ENCODE measurements around the gene IP6K2. TPM values are rescaled to one million over a fixed set of nuclear protein-coding genes. Genes with fewer than 3 reads are reported as not detected.

The IP6K2 gene
- total RNA-seq, 1 donor from 2014 or later, result 81.2 TPM

DNA sequence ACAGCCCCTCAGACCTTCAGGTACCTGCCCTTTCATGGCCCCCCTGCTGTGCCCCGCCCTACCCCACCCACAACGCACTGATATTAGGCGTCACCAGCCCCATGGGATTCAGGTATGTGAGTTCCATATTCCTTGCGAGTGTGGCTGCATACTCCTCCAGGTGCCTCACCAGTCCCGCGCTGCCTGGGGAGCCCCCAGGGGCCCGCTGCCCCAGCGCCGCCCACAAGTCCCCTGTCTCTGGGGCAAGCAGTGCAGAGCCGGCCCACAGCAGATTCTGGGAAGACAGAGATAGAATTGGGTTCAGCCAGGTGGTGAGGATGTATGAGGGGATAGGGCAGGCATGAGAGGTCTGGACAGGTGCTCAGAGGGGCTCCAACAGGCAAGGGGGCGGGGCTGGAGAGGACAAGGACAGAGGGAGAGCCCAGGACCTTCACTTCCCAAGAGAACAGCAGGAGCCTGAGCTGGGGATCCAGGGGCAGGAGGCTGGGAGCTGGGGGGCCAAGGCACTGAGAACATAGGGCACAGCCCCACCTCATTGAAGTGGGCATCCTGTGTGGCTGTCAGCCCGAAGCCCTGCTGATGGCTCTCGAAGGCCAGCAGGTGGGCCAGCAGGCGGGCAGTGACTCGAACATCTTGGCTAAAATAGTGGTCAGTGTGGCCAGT lies 68.7 kb downstream of the IP6K2 start:
- no peak overlapping the region for H3K4me3 ChIP-seq (ENCODE audit: low read depth, low read length)
- no peaks in the 10 kb centered on the region for H3K36me3 ChIP-seq (ENCODE audit: control insufficient read depth, insufficient read depth, low read length)
- TF ChIP-seq, protein P1, sequence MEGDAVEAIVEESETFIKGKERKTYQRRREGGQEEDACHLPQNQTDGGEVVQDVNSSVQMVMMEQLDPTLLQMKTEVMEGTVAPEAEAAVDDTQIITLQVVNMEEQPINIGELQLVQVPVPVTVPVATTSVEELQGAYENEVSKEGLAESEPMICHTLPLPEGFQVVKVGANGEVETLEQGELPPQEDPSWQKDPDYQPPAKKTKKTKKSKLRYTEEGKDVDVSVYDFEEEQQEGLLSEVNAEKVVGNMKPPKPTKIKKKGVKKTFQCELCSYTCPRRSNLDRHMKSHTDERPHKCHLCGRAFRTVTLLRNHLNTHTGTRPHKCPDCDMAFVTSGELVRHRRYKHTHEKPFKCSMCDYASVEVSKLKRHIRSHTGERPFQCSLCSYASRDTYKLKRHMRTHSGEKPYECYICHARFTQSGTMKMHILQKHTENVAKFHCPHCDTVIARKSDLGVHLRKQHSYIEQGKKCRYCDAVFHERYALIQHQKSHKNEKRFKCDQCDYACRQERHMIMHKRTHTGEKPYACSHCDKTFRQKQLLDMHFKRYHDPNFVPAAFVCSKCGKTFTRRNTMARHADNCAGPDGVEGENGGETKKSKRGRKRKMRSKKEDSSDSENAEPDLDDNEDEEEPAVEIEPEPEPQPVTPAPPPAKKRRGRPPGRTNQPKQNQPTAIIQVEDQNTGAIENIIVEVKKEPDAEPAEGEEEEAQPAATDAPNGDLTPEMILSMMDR (IDR thresholded peaks at IDR 0.05; ENCODE audit: insufficient read depth, low read length, poor library complexity, severe bottlenecking), result no peak

DNA sequence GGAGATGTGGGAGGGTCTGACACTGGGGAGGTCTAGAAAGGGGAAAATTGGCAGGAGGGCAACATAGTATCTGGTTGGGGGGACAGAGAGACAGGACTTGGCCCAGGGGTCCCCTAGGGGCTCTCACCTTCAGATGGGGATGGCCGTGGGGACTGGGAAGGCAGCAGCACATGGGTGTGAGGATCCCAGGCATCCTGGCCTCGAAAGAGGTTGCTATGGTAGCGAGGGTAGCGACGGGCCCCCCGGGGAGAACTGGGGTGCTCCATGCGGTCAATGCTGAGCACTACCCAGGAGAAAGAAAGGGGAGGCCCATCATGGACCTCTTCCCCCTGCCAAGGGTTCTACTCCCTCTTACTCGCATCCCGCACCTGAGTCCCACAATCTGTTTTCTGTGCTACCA lies 69.3 kb downstream of the IP6K2 start:
- no peaks in the 10 kb centered on the region for H3K27me3 ChIP-seq (ENCODE audit: control insufficient read depth, insufficient read depth, low read length)
- no peak overlapping the region for H3K4me3 ChIP-seq (ENCODE audit: low read depth, low read length)
- no peak for DNase-seq (ENCODE audit: low read depth)
- TF ChIP-seq, protein P1 (IDR thresholded peaks at IDR 0.05; ENCODE audit: insufficient read depth, low read length, poor library complexity, severe bottlenecking), result no peak
- H3K36me3 ChIP-seq (ENCODE audit: control insufficient read depth, insufficient read depth, low read length), result no peaks in the 10 kb centered on the region

More for the DNA sequence above, 68.7 kb downstream of the IP6K2 start:
- no peaks in the 10 kb centered on the region for H3K27me3 ChIP-seq (ENCODE audit: control insufficient read depth, insufficient read depth, low read length)
- no peak for DNase-seq (ENCODE audit: low read depth)

DNA sequence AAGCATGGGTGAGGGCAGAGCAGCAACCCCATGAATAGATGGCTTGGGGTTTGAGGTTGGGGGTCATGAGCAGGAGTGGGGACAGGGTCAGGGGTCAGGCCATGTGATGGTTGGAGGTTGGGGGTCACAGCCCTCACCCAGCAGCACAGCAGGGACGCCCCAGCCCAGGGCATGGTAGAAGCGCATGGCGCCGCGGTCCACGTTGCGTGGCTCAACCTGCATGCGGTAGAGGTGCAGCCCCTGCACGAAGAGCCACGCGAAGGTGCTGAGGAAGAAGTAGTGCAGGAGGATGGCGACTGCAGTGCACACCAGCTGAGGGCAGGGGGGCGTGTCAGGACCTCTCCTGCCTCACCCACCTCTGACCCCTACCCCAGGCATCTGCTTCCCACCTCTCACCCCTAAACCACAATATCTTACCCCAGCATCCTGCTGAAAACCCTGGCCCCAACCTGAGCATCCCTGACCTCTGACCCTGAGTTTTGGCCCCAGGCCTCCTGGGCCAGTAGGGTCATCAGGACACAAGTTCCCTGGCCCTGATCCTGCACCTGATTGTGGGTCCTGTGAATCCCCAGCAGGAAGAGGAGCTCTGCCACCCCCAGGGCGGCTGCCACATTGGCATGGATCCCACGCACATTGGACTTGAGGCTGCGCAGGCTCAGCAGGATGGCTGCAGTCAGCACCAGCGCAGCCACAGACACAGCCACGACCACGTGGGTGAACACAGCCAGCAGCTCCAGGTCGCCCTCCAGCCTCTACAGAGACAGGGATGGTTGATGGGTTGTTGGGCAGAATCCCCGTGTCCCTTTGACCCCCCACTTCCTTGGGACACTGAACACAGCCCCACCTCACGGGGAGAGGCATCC lies 71.9 kb downstream of the IP6K2 start:
- TF ChIP-seq, protein P1 (IDR thresholded peaks at IDR 0.05; ENCODE audit: insufficient read depth, low read length, poor library complexity, severe bottlenecking), result no peak
- Histone ChIP-seq H3K4me3 (ENCODE audit: low read depth, low read length) (no peak overlapping the region), H3K27me3 (ENCODE audit: control insufficient read depth, insufficient read depth, low read length) (no peaks in the 10 kb centered on the region), H3K36me3 (ENCODE audit: control insufficient read depth, insufficient read depth, low read length) (no peaks in the 10 kb centered on the region)
- DNase-seq (ENCODE audit: low read depth), result no peak

DNA sequence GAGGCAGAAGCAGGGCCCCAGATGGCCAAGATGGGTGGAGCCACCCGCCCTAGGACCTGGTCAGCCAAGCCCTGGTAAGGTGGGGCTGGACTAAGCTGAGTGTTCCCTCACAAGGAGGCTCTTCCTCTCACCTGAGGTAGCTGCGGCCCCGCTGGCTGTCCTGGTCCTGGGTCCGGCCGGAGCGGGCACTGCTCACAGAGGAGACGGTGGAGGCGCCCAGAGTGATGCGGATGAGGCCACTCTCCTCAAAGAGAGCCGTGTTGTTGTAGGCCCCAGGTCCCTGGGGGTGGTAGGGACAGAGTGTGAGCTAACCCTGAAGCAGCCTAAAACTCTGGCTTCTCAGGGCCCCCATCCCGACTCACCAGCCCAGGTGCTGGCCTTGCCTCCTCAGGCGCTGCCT lies 74.4 kb downstream of the IP6K2 start:
- TF ChIP-seq, protein P1 (IDR thresholded peaks at IDR 0.05; ENCODE audit: insufficient read depth, low read length, poor library complexity, severe bottlenecking), result no peak
- Histone ChIP-seq H3K36me3 (ENCODE audit: control insufficient read depth, insufficient read depth, low read length) (no peaks in the 10 kb centered on the region), H3K4me3 (ENCODE audit: low read depth, low read length) (no peak overlapping the region), H3K27me3 (ENCODE audit: control insufficient read depth, insufficient read depth, low read length) (no peaks in the 10 kb centered on the region)
- DNase-seq (ENCODE audit: low read depth), result no peak

DNA sequence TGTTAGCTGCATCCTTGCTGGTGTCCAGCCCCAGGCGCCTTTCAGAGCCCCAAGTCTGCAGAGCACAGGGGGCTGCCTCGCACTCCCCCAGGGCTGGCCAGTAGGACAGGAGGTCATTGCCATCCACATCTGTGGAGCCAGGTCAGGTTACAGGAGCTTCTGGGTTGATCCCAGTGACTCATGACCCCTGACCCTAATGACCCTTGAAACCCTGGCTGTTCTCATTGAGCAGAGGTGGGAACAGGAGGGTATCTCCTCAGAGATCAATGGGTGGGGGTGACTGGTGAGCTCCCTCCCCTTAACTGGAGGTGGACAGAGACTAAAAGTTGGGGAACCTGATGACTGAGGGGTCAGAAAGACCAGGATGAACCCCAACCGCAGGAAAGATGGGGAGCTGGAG lies 75.6 kb downstream of the IP6K2 start:
- Histone ChIP-seq H3K27me3 (ENCODE audit: control insufficient read depth, insufficient read depth, low read length) (no peaks in the 10 kb centered on the region), H3K4me3 (ENCODE audit: low read depth, low read length) (no peak overlapping the region), H3K36me3 (ENCODE audit: control insufficient read depth, insufficient read depth, low read length) (no peaks in the 10 kb centered on the region)
- no peak for DNase-seq (ENCODE audit: low read depth)
- TF ChIP-seq, protein P1 (IDR thresholded peaks at IDR 0.05; ENCODE audit: insufficient read depth, low read length, poor library complexity, severe bottlenecking), result no peak

Measured in kidney epithelial cell (primary cell).